ENCODE results near the gene CLMN. TPM values are rescaled to one million over a fixed set of nuclear protein-coding genes. Genes with fewer than 3 reads are reported as not detected.

The CLMN gene
- total RNA-seq, 1 donor from 2014 or later = 26.8 TPM

GRCh38 chr14:95326987-95327386, 7.3 kb upstream of the CLMN start:
- intact Hi-C loops (cut with DNase I) = no loop called here
- no peaks in the 10 kb centered on the region for H3K4me1 ChIP-seq
- H3K27me3 ChIP-seq (ENCODE audit: low read depth) = no peaks in the 10 kb centered on the region
- ATAC-seq (peak; percentile 24 to 37), DNase-seq (no peak)
- no peaks in the 10 kb centered on the region for H3K9me3 ChIP-seq
- H3K36me3 ChIP-seq = no peaks in the 10 kb centered on the region
- no peak overlapping the region for H3K27ac ChIP-seq
- TF ChIP-seq CTCF (IDR thresholded peaks at IDR 0.05) = no peak
- no peak overlapping the region for H3K4me3 ChIP-seq

- no peaks in the 10 kb centered on the region for H3K27me3 ChIP-seq (ENCODE audit: low read depth)
- H3K27ac ChIP-seq = no peak overlapping the region
- TF ChIP-seq CTCF (IDR thresholded peaks at IDR 0.05) = no peak
- peaks cover 11% of the 10 kb centered on the region for H3K4me1 ChIP-seq
- H3K36me3 ChIP-seq = no peaks in the 10 kb centered on the region
- intact Hi-C loops (cut with DNase I) = no loop called here
- ATAC-seq (peak; percentile 13 to 15), DNase-seq (peak; percentile 60)
- H3K9me3 ChIP-seq = no peaks in the 10 kb centered on the region
- no peak overlapping the region for H3K4me3 ChIP-seq
These were observed 4.2 kb upstream of the CLMN start for GRCh38 chr14:95323917-95324316.

GRCh38 chr14:95323361-95323760, 3.7 kb upstream of the CLMN start:
- no peak for TF ChIP-seq CTCF (IDR thresholded peaks at IDR 0.05)

GRCh38 chr14:95322651-95323050, 2.9 kb upstream of the CLMN start:
- ATAC-seq (no peak), DNase-seq (no peak)
- H3K4me3 ChIP-seq = no peak overlapping the region
- no peaks in the 10 kb centered on the region for H3K27me3 ChIP-seq (ENCODE audit: low read depth)
- H3K9me3 ChIP-seq = no peaks in the 10 kb centered on the region
- intact Hi-C loops (cut with DNase I) = no loop called here
- TF ChIP-seq CTCF (IDR thresholded peaks at IDR 0.05) = no peak
- H3K36me3 ChIP-seq = no peaks in the 10 kb centered on the region
- no peak overlapping the region for H3K27ac ChIP-seq
- peaks cover 20% of the 10 kb centered on the region for H3K4me1 ChIP-seq

More at GRCh38 chr14:95323361-95323760, 3.7 kb upstream of the CLMN start:
- Histone ChIP-seq H3K4me1 (peaks cover 17% of the 10 kb centered on the region), H3K4me3 (no peak overlapping the region), H3K27me3 (ENCODE audit: low read depth) (no peaks in the 10 kb centered on the region), H3K27ac (no peak overlapping the region), H3K36me3 (no peaks in the 10 kb centered on the region), H3K9me3 (no peaks in the 10 kb centered on the region)
- intact Hi-C loops (cut with DNase I) = no loop called here
- DNase-seq (no peak), ATAC-seq (no peak)

GRCh38 chr14:95321693-95322455, 2.2 kb upstream of the CLMN start:
- intact Hi-C loops (cut with DNase I) = no loop called here
- ATAC-seq = no peak

More at GRCh38 chr14:95321693-95322455, 2.2 kb upstream of the CLMN start:
- TF ChIP-seq CTCF (IDR thresholded peaks at IDR 0.05) = no peak
- H3K9me3 ChIP-seq = no peaks in the 10 kb centered on the region
- DNase-seq = no peak
- H3K27me3 ChIP-seq (ENCODE audit: low read depth) = no peaks in the 10 kb centered on the region
- peaks cover 20% of the 10 kb centered on the region for H3K4me1 ChIP-seq
- H3K27ac ChIP-seq = no peak overlapping the region
- H3K36me3 ChIP-seq = no peaks in the 10 kb centered on the region
- no peak overlapping the region for H3K4me3 ChIP-seq

All from lower lobe of right lung (tissue), 2 donors.